CD4-positive, alpha-beta T cell treated with Interleukin-1 beta for 1 hour (primary cell): ENCODE measurements around the gene WDR53.
"Not testable (repeated sequence)": the region's sequence is repeated elsewhere in the genome, so short reads cannot be mapped to it uniquely, and the experiment has no call there.

Source experiments
- DNase-seq, 2 donors: peaks; one replicate each; pipeline ENCODE4 v3.0.0-alpha.2; 2020 to 2022

Gene WDR53

DNA sequence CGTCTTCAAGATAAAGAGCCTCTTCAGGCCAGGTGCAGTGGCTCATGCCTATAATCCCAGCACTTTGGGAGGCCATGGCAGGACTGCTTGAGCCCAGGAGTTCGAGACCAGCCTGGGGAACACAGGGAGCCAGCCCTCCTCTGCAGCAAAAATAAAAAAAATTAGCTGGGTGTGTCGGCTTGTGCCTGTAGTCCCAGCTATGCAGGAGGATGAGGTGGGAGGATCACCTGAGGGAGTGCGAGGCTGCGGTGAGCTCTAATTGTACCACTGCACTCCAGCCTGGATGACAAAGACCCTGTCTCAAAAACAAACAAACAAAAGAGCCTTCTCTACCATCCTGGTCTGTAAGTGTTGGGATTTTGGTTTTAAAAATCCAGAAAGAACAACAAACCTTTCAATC is 11.1 kb downstream of the WDR53 start:
- DNase-seq, result no peak

DNA sequence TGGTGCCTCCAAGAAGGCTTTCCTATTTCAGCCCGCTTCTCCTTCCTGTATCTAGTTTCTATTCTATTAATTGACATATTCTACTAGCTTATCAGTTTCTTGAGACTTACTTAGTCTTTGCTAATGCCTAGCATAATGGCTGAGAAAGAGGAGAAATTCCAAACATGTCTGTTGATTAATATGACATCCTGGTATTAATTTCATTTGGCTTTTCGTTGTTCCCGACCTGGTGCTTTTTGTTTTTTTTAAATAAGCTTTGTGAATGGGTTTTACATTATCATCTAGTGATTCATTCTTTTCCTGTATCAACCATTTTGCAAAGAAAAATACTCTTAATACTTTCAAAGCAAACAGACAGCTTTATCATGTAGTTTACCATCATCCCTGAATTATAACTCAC is 13.1 kb downstream of the WDR53 start:
- DNase-seq, result no peak

DNA sequence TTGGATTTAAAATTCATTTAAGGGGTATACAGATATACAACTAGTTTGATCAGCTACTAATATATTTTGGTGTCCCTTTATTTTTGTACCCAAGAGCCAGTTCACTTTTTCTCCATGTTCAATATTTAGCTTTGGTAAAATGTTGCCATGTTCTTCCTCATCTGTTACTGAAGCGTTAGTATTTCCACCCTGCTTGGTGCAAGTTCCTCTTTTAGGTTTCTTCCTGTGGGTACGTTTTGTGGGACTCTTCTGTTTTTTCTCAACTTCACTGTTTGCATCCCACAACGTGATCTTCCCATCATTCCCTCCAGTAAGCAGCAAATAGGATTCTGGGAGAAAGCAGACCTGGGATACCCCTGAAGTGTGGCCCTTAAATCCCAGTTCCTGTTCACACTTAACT is 14.1 kb downstream of the WDR53 start:
- DNase-seq, result no peak

DNA sequence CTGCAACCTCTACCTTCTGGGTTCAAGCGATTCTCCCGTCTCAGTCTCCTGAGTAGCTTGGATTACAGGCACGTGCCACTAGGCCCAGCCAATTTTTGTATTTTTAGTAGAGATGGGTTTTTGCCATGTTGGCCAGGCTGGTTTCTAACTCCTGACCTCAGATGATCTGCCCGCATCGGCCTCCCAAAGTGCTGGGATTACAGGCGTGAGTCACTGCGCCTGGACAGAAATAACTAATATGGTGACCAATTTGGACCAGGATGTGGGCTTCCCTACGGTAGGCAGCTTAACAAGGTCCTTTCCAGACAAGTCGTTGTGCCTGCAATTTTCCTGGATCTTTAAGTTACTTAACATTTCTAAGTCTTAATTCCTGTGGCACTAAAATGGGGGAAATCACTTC is 14.8 kb downstream of the WDR53 start:
- DNase-seq, result no peak

DNA sequence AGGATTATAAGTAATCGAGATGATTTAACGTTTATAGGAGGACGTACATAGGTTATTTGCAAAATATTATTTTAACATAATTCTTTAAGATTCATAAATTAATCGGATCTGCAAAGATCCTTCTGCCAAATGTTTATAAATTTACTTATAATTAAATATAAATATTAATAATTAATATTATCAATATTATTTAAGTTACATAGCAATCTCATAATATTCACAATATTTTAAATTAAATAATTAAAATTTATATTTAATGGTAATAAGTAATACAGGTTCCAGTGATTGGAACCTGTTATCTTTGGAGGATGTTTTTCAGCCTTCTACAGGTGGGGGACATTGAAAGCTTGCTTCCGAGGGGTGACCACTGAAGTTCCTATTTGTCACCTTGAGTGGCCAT is 16.1 kb downstream of the WDR53 start:
- no peak for DNase-seq

DNA sequence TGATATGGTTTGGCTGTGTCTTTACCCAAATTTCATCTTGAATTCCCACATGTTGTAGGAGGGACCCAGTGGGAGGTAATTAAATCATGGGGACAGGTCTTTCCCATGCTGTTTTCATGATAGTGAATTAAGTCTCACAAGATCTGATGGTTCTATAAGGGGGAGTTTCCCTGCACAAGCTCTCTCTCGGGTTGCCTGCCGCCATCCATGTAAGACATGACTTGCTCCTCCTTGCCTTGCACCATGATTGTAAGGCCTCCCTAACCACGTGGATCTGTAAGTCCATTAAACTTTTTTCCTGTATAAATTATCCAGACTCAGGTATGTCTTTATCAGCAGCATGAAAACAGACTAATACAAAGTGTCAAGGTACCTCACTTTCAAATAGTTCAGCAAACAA is 18.2 kb downstream of the WDR53 start:
- not testable (repeated sequence) for DNase-seq

DNA sequence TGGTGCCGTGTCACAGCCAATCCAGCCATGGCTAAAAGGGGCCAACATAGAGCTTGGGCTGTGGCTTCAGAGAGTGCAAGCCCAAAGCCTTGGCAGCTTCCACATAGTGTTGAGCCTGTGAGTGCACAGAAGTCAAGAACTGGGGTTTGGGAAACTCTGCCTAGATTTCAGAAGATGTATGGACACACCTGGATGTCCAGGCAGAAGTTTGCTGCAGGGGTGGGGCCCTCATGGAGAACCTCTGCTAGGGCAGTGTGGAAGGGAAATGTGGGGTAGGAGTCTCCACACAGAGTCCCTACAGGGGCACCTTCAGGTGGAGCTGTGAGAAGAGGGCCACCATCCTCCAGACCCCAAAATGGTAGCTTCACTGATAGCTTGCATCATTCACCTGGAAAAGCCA is 19.0 kb downstream of the WDR53 start:
- DNase-seq, result not testable (repeated sequence)

DNA sequence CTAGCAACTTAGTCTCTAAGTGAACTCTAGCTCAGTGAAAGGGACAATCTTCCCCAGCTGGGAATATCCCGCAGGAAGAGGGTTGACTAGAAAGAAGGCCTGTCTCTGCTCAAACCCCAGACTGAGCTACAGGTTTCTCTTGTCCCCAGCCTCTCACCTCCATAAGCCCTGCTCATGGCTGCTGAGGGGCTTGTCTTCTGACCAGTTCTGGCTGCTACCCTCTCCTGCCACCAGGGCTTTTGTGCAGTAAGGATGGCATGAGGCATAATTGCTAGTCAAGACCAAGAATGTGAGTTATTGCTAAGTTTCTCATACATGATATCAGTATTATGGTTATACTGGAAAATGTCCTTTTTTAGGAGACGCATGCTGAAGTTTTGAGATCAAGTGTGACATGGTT is 21.3 kb downstream of the WDR53 start:
- no peak for DNase-seq

DNA sequence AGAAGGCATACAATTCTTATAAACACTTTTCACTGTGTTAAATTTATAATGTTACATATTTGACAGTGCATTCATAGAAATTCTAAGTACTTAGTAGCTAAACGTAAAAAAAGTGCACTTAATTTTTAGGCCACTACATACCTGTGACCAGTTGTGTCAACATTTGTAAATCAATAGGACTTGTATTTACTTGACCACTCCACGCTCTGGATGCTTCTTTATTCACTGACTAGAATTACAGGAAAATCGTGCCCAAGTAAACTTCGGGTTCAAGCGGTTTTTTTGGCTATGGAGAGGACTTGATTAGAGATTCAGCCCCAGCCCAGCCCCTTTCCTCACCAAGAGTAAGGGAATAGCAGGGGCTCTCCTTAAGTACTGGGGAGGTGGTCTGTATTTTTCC is 21.8 kb downstream of the WDR53 start:
- no peak for DNase-seq

DNA sequence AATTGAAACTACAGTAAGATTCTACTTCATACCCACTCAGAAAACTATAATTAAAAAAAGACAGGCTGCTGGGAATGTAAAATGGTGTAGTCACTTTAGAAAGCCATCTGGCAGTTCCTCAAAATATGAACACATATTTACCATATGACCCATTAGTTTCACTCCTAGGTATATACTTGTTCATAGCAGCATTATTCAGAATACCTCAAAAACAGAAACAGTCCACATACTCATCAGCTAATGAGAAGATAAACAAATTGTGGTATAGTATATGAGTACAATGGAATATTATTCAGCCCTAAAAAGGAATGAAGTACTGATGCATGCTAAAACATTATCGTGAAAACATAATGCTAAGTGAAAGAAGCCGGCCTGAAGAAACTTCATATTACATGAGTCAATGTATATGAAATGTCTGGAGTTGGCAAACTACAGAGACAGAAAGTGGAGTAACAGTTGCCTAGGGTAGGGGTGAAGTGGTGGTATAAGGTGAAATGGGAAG is 23.8 kb downstream of the WDR53 start:
- DNase-seq, result no peak

DNA sequence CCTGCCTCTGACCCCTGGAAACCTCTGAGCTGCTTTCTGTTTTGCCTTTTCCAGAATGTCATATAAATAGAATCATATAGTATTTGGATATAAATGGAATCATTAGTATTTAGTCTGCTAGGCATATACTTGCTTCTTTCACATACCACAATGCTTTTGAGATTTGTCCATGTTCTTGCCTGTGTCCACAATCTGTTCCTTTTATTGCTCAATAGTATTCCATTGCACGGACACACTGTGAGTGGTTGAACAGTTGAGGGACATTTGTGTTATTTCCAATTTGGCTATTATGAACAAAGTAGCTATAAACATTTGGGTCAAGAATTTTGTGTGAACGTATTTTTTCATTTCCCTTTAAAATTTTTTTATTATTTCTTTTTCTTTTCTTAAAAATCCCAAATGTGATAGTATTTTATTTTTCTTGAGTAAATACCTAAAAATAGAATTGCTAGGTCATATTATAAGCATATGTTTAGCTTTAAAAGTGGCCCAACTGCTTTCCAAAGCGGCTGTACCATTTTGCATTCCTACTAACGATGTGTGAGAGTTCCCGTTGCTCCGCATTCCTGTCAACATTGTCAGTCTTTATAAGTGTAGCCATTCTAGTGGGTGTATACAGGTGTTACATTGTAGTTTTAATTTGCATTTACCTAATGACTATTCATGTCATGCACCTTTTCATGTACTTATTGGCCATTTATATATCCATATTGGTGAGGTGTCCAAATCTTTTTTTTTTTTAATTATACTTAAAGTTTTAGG is 26.5 kb downstream of the WDR53 start:
- no peak for DNase-seq

DNA sequence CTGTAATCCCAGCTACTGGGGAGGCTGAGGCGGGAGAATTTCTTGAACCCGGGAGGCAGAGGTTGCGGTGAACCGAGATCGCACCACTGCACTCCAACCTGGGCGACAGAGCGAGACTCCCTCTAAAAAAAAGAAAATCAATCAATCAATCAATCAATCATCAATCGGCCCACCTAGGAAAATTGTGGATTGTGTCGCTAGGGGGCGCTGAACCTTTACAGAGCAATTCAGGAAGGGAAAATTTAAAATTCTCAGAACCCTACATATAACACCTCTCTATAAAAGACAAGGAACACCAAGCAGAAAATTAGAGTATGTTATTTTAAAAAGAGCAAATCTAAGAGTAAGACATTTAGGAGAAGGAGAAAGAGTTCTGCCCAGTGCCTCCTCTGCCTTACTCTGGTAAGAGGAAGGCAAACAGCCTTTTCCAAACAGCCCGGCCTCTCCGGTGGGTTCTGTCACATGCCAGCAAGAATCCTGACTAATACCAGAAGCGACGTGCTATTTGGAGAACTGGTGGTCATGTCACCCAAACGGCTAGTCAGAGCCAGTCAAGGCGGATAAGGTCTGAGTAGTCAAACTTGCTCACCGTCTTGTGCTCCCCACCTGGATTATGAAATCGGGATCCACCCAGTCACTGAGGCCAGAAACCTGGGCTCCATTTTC is 30.9 kb downstream of the WDR53 start:
- peak; percentile 32 to 66 for DNase-seq

DNA sequence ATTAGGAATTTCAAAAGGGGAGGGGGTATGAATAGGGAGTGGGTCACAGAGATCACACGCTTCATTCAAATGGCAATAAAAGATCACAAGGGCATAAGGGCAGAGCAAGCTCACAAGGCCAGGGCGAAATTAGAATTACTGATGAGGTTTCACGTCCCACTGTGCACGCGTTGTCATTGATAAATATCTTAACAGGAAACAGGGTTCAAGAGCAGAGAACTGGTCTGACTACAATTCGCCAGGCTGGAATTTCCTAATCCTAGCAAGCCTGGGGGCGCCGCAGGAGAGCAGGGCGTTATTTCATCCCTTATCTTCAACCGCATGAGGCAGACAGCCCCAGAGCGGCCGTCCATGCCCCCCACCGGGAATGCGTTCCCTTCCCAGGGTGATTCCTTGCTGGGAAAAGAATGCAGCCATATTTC is 35.1 kb downstream of the WDR53 start:
- DNase-seq, result no peak

DNA sequence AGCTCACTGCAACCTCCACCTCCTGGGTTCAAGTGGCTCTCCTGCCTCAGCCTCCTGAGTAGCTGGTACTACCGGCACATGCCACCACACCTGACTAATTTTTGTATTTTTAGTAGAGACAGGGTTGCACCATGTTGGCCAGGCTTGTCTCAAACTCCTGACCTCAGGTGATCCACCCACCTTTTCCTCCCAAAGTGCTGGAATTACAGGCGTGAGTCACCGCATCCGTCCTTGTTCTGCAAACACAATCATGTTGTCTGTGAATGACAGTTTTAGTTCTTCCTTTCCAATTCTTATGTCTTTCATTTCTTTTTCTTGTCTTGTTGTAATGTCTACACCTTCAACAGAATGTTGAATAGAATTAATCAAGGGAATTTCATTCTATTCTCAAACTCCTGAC is 36.9 kb downstream of the WDR53 start:
- DNase-seq, result no peak

DNA sequence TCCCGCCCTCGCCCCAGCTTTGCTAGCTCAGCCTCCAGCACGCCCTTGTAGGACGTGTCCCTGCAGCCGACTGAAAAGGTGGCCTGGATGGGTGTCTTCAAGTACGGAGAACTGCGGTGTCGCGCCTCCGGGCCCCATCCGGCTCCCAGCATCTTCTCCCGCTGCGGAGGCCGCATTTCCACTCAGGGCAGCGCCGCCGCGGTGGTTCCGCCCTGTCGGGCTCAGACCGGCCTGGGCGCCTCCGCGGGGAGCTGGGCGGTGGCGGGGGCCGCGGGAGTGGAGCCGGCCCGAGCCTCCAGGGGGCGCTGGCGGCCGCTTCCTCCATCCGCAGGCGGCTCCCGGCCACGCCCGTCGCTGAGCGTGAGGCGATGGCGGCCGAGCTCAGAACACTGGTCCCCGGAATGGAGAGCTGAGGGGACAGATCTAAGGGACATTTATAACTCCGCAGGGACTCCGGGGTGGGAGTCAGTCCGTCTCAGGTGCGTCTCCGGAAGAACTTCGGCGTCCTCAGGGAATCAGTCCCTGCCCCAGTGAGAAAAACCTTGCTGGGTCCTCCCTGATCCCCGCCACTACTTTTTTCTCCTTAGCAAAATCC is 39.6 kb downstream of the WDR53 start:
- peak; percentile 65 to 75 for DNase-seq

DNA sequence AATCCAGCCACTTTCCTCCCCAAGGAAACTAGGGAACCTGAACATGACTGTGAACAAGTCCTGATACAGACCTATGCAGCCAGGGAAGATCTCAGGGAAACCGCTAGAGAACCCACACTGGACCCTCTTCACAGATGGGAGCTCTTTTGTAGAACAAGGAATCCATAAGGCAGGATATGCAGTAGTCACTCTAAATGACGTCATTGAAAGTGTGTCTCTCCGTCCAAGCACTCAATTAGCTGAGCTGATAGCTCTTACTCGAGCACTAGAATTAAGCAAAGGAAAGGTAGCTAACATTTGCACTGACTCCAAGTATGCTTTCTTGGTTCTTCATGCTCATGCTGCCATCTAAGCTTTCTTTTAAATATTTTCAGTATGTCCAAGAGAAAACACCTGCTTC is 43.2 kb downstream of the WDR53 start:
- DNase-seq, result no peak

DNA sequence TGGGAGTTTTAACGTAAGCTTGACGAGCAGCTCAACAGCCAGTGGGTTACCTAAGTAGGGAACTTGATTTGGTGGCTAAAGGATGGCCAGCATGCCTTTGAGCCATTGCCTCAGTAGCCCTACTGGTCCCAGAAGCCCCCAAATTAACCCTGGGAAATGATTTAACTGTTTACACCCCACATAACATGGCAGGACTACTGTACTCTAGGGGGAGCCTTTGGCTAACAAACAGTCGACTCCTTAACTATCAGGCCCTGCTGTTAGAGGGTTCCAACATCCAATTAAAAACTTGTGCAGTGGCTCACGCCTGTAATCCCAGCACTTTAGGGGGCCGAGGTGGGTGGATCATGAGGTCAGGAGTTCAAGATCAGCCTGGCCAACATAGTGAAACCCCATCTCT is 43.8 kb downstream of the WDR53 start:
- no peak for DNase-seq

DNA sequence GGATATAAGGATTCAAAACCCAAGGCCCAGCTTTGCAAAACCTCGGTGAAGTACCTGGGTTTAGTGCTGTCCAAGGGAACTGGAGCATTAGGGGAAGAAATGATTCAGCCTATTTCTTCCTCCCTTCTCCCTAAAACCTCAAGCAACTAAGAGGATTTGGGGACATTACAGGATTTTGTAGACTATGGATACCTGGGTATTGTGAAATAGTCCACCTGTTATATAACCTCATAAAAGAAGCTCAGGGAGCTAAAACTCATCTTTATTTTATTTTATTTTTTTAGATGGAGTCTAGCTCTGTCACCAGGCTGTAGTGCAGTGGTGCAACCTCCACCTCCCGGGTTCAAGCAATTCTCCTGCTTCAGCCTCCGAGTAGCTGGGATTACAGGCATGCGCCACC is 44.5 kb downstream of the WDR53 start:
- no peak for DNase-seq

DNA sequence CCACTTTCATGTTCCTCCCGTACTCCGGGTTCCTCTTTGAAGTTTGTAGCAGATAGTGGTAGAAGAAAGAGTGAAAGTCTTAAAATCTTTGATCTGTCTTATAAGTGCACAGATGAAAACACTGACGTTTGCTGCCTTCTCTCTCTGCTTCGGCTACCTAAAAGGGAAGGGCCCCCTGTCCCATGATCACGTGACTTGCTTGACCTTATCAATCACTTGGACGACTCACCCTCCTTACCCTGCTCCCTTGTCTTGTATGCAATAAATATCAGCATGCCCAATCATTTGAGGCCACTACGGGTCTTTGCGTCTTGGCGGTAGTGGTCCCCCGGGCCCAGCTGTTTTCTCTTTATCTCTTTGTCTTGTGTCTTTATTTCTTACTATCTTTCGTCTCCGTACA is 47.1 kb downstream of the WDR53 start:
- DNase-seq, result not testable (repeated sequence)

DNA sequence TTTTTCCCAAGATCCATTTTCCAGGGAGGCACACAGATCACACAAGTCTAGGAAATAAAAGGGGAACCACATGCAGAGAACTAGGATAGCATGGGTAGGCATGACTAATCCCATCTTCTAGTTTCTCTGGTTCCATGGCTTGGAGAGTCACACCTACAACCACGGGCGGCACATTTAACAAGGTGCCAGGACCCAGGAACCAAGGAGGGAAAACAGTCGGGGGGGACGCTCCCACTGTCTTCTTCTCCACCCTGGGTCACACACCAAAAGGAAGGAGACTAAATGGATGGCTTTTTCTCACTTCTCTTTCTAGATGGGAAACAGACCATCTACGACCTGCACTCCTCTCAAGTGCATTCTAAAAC is 48.7 kb downstream of the WDR53 start:
- no peak for DNase-seq

DNA sequence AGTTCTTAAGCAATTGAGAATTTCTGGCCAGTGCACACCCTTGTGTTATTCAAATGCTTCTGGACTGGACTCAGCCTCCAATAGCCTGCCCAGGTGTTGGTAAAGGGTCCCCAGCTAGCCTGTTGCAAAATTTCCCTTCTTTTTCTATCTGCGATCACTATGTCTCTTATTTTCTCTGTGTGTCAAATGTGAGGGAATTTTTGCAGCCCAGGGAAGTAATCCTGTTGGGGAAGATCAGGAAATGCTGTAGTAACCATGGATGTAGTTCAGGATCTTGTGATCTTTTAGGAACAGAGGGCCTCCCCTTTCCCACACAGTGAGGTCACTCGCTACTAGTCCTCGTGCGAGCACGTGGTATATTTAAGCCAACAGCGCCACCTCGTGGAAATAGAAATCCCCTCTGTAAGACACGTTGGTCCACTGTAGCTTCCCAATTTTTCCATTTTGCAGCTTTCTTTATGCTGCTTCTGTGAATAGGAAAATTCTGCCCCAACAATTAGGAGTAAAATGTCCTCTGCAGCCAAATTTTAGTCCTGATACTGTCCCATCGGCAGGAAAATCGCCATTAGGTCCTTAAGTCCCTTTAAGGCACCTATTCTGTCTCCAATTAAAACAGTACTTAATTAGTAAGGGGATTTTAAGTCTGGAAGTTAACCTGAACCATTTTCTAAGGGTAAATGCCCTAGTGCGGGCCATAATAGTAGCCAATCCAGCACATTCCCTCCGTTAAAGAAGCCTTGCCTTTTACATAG is 49.2 kb downstream of the WDR53 start:
- DNase-seq, result peak; percentile 36 to 66

DNA sequence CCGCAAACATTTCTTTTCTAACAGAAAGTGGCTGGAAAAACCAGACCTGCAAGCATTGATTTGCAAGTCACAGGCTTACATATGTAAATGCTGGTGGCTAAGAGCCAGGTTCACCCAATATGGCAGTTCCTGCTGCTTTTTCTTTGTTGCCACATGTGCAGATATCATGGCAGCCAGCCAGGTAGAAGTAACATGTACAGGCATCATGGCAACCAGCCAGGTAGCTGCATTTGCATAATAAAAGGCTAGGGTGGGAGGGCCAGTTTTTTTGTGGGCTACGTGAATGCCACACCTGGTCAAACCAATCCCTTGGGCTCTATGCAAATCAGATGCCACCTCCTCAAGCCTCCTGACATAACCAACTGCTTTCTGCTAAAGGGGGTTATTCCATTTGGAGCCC is 50.4 kb downstream of the WDR53 start:
- DNase-seq, result no peak

DNA sequence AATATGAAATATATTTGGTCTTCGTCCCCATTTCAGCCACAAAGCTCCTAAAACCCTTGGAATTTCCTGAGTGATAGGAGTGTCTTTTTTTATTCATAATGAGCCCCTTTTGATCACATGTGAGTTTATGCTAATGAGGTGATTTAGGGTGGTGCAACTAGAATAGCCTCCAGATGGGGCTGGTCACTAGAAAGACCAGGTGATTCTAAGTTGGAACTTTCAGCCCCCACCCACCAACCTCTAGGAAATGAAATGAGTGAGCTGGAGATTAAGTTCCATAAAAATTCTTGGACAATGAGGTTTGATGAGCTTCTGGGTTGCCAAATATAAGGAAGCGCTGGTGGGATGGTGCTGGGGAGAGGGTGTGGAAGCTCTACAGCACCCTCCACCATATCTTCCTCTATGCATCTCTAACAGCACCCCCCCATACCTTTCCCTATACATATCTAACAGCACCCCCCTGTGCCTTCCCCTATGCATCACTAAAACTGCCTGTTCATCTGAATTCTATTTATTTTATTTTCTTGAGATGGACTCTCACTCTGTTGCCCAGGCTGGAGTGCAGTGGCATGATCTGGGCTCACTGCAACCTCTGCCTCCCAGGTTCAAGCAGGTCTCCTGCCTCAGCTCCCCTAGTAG is 51.1 kb downstream of the WDR53 start:
- DNase-seq, result no peak
